ENCODE results near the gene MUTYH. TPM values are rescaled to one million over a fixed set of nuclear protein-coding genes. Genes with fewer than 3 reads are reported as not detected.
A peak's percentile ranks its signal among the peaks of the same experiment; 100 is the strongest.

The MUTYH gene
- total RNA-seq, 1 experiment from 2014 or later = 65.7 TPM

DNA sequence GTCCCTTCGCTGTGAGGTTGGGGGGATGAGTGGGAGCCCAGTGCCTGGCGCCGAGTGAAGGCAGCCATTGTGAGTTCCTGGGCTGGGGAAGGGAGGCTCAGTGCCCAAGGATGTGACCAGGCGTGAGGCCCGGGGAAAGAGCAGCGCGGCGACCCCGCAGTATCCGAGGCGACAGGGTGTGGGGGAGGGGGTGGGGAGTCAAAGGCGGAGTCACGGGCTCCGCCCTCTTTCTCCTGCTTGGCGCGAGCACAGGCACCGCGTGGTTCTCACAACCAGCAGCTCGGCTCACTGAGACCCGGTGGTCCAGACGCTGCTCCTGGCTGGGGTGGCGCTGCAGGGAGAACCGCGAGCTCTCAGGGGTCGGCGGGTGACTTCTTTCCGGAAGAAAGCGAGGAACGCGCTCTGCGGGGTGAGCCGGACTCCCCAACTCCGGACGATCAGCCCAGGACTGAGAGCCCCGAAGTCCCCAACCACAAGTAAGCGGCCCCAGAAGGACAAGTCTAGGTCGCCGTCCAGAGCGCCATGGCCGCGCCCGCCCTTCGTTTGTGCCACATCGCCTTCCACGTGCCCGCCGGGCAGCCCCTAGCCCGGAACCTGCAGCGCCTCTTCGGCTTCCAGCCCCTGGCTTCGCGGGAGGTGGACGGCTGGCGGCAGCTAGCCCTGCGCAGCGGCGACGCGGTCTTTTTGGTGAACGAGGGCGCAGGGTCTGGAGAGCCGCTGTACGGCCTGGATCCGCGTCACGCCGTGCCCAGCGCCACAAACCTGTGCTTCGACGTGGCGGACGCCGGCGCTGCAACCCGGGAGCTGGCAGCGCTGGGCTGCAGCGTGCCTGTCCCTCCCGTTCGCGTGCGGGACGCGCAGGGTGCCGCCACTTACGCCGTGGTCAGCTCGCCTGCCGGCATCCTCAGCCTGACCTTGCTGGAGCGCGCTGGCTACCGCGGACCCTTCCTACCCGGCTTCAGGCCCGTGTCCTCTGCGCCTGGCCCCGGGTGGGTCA, 13.3 kb downstream of the MUTYH start, which contains the start of gene HPDL (continued):
- no peak for TF ChIP-seq IRF2 (CRISPR knock-in tag; IDR thresholded peaks at IDR 0.05; ENCODE audit: borderline replicate concordance, low read depth)
- TF ChIP-seq ZNF281 (CRISPR knock-in tag; IDR thresholded peaks at IDR 0.05) = peak; percentile 91
- no peak for TF ChIP-seq SOX15 (CRISPR knock-in tag; IDR thresholded peaks at IDR 0.05)
- no peak for TF ChIP-seq CREM (CRISPR knock-in tag; IDR thresholded peaks at IDR 0.05)
- no peak; the same call in 1 of the 2 replicates for TF ChIP-seq IRF1 (CRISPR knock-in tag; IDR thresholded peaks at IDR 0.05)
- TF ChIP-seq, protein P1, sequence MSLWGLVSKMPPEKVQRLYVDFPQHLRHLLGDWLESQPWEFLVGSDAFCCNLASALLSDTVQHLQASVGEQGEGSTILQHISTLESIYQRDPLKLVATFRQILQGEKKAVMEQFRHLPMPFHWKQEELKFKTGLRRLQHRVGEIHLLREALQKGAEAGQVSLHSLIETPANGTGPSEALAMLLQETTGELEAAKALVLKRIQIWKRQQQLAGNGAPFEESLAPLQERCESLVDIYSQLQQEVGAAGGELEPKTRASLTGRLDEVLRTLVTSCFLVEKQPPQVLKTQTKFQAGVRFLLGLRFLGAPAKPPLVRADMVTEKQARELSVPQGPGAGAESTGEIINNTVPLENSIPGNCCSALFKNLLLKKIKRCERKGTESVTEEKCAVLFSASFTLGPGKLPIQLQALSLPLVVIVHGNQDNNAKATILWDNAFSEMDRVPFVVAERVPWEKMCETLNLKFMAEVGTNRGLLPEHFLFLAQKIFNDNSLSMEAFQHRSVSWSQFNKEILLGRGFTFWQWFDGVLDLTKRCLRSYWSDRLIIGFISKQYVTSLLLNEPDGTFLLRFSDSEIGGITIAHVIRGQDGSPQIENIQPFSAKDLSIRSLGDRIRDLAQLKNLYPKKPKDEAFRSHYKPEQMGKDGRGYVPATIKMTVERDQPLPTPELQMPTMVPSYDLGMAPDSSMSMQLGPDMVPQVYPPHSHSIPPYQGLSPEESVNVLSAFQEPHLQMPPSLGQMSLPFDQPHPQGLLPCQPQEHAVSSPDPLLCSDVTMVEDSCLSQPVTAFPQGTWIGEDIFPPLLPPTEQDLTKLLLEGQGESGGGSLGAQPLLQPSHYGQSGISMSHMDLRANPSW (CRISPR knock-in tag; conservative IDR thresholded peaks at IDR 0.05; ENCODE audit: low read depth) = no peak
- TF ChIP-seq, protein P2, sequence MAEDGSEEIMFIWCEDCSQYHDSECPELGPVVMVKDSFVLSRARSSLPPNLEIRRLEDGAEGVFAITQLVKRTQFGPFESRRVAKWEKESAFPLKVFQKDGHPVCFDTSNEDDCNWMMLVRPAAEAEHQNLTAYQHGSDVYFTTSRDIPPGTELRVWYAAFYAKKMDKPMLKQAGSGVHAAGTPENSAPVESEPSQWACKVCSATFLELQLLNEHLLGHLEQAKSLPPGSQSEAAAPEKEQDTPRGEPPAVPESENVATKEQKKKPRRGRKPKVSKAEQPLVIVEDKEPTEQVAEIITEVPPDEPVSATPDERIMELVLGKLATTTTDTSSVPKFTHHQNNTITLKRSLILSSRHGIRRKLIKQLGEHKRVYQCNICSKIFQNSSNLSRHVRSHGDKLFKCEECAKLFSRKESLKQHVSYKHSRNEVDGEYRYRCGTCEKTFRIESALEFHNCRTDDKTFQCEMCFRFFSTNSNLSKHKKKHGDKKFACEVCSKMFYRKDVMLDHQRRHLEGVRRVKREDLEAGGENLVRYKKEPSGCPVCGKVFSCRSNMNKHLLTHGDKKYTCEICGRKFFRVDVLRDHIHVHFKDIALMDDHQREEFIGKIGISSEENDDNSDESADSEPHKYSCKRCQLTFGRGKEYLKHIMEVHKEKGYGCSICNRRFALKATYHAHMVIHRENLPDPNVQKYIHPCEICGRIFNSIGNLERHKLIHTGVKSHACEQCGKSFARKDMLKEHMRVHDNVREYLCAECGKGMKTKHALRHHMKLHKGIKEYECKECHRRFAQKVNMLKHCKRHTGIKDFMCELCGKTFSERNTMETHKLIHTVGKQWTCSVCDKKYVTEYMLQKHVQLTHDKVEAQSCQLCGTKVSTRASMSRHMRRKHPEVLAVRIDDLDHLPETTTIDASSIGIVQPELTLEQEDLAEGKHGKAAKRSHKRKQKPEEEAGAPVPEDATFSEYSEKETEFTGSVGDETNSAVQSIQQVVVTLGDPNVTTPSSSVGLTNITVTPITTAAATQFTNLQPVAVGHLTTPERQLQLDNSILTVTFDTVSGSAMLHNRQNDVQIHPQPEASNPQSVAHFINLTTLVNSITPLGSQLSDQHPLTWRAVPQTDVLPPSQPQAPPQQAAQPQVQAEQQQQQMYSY (CRISPR knock-in tag; IDR thresholded peaks at IDR 0.05) = no peak
- TF ChIP-seq ESRRA (CRISPR knock-in tag; IDR thresholded peaks at IDR 0.05; ENCODE audit: borderline replicate concordance) = peak; percentile 13; the same call in 1 of the 2 replicates
- no peak for TF ChIP-seq HMGA2 (CRISPR knock-in tag; IDR thresholded peaks at IDR 0.05)
- TF ChIP-seq, protein P3, sequence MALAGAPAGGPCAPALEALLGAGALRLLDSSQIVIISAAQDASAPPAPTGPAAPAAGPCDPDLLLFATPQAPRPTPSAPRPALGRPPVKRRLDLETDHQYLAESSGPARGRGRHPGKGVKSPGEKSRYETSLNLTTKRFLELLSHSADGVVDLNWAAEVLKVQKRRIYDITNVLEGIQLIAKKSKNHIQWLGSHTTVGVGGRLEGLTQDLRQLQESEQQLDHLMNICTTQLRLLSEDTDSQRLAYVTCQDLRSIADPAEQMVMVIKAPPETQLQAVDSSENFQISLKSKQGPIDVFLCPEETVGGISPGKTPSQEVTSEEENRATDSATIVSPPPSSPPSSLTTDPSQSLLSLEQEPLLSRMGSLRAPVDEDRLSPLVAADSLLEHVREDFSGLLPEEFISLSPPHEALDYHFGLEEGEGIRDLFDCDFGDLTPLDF (CRISPR knock-in tag; IDR thresholded peaks at IDR 0.05) = peak; percentile 34; the same call in 1 of the 2 replicates
- TF ChIP-seq, protein P4, sequence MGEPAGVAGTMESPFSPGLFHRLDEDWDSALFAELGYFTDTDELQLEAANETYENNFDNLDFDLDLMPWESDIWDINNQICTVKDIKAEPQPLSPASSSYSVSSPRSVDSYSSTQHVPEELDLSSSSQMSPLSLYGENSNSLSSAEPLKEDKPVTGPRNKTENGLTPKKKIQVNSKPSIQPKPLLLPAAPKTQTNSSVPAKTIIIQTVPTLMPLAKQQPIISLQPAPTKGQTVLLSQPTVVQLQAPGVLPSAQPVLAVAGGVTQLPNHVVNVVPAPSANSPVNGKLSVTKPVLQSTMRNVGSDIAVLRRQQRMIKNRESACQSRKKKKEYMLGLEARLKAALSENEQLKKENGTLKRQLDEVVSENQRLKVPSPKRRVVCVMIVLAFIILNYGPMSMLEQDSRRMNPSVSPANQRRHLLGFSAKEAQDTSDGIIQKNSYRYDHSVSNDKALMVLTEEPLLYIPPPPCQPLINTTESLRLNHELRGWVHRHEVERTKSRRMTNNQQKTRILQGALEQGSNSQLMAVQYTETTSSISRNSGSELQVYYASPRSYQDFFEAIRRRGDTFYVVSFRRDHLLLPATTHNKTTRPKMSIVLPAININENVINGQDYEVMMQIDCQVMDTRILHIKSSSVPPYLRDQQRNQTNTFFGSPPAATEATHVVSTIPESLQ (CRISPR knock-in tag; IDR thresholded peaks at IDR 0.05) = no peak
- TF ChIP-seq, protein P5, sequence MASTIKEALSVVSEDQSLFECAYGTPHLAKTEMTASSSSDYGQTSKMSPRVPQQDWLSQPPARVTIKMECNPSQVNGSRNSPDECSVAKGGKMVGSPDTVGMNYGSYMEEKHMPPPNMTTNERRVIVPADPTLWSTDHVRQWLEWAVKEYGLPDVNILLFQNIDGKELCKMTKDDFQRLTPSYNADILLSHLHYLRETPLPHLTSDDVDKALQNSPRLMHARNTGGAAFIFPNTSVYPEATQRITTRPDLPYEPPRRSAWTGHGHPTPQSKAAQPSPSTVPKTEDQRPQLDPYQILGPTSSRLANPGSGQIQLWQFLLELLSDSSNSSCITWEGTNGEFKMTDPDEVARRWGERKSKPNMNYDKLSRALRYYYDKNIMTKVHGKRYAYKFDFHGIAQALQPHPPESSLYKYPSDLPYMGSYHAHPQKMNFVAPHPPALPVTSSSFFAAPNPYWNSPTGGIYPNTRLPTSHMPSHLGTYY (CRISPR knock-in tag; IDR thresholded peaks at IDR 0.05) = 0 out of 2 replicates have a peak, but pooled peaks have one; percentile 42
- TF ChIP-seq, protein P6, sequence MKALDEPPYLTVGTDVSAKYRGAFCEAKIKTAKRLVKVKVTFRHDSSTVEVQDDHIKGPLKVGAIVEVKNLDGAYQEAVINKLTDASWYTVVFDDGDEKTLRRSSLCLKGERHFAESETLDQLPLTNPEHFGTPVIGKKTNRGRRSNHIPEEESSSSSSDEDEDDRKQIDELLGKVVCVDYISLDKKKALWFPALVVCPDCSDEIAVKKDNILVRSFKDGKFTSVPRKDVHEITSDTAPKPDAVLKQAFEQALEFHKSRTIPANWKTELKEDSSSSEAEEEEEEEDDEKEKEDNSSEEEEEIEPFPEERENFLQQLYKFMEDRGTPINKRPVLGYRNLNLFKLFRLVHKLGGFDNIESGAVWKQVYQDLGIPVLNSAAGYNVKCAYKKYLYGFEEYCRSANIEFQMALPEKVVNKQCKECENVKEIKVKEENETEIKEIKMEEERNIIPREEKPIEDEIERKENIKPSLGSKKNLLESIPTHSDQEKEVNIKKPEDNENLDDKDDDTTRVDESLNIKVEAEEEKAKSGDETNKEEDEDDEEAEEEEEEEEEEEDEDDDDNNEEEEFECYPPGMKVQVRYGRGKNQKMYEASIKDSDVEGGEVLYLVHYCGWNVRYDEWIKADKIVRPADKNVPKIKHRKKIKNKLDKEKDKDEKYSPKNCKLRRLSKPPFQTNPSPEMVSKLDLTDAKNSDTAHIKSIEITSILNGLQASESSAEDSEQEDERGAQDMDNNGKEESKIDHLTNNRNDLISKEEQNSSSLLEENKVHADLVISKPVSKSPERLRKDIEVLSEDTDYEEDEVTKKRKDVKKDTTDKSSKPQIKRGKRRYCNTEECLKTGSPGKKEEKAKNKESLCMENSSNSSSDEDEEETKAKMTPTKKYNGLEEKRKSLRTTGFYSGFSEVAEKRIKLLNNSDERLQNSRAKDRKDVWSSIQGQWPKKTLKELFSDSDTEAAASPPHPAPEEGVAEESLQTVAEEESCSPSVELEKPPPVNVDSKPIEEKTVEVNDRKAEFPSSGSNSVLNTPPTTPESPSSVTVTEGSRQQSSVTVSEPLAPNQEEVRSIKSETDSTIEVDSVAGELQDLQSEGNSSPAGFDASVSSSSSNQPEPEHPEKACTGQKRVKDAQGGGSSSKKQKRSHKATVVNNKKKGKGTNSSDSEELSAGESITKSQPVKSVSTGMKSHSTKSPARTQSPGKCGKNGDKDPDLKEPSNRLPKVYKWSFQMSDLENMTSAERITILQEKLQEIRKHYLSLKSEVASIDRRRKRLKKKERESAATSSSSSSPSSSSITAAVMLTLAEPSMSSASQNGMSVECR (CRISPR knock-in tag; IDR thresholded peaks at IDR 0.05; ENCODE audit: borderline replicate concordance) = peak; percentile 38; the same call in 1 of the 2 replicates
- TF ChIP-seq, protein P7, sequence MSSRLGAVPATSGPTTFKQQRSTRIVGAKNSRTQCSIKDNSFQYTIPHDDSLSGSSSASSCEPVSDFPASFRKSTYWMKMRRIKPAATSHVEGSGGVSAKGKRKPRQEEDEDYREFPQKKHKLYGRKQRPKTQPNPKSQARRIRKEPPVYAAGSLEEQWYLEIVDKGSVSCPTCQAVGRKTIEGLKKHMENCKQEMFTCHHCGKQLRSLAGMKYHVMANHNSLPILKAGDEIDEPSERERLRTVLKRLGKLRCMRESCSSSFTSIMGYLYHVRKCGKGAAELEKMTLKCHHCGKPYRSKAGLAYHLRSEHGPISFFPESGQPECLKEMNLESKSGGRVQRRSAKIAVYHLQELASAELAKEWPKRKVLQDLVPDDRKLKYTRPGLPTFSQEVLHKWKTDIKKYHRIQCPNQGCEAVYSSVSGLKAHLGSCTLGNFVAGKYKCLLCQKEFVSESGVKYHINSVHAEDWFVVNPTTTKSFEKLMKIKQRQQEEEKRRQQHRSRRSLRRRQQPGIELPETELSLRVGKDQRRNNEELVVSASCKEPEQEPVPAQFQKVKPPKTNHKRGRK (CRISPR knock-in tag; IDR thresholded peaks at IDR 0.05; ENCODE audit: borderline replicate concordance) = no peak

All from WTC11 (cell line).